ENCODE results near the gene SPRR4.

The SPRR4 gene

GRCh38 chr1:152941037-152941711 lies 29.3 kb upstream of the SPRR4 start:
- no peak for DNase-seq (ENCODE audit: low spot score)
- no peak overlapping the region for H3K27ac ChIP-seq
- no peak for TF ChIP-seq CTCF (IDR thresholded peaks at IDR 0.05)
- H3K4me3 ChIP-seq: no peak overlapping the region

GRCh38 chr1:152942161-152942560 lies 28.3 kb upstream of the SPRR4 start:
- H3K27ac ChIP-seq: no peak overlapping the region
- H3K4me3 ChIP-seq: no peak overlapping the region
- DNase-seq (ENCODE audit: low spot score): no peak
- TF ChIP-seq CTCF (IDR thresholded peaks at IDR 0.05): no peak

GRCh38 chr1:152946248-152946647 lies 24.2 kb upstream of the SPRR4 start:
- H3K4me3 ChIP-seq: no peak overlapping the region
- no peak for DNase-seq (ENCODE audit: low spot score)
- no peak overlapping the region for H3K27ac ChIP-seq
- TF ChIP-seq CTCF (IDR thresholded peaks at IDR 0.05): no peak

GRCh38 chr1:152946651-152947256 lies 23.7 kb upstream of the SPRR4 start, which contains the start of gene SPRR5:
Gene SPRR5 (plus strand): TSS chr1:152947206. CDS start chr1:152948555, 1,349 bp downstream.
- TF ChIP-seq CTCF (IDR thresholded peaks at IDR 0.05): no peak
- Histone ChIP-seq H3K4me3 (no peak within 1 kb of the TSS), H3K27ac (no peak within 1 kb of the TSS)
- no peak for DNase-seq (ENCODE audit: low spot score)

GRCh38 chr1:152951711-152952110 lies 18.7 kb upstream of the SPRR4 start:
- DNase-seq (ENCODE audit: low spot score): no peak
- Histone ChIP-seq H3K4me3 (no peak overlapping the region), H3K27ac (no peak overlapping the region)
- no peak for TF ChIP-seq CTCF (IDR thresholded peaks at IDR 0.05)

- no peak for TF ChIP-seq CTCF (IDR thresholded peaks at IDR 0.05)
Observed at GRCh38 chr1:152953761-152954160, 16.7 kb upstream of the SPRR4 start.

GRCh38 chr1:152954436-152954835 lies 16.0 kb upstream of the SPRR4 start:
- no peak for DNase-seq (ENCODE audit: low spot score)

More at GRCh38 chr1:152953761-152954160, 16.7 kb upstream of the SPRR4 start:
- no peak overlapping the region for H3K4me3 ChIP-seq
- no peak for DNase-seq (ENCODE audit: low spot score)
- no peak overlapping the region for H3K27ac ChIP-seq

More at GRCh38 chr1:152954436-152954835, 16.0 kb upstream of the SPRR4 start:
- Histone ChIP-seq H3K27ac (no peak overlapping the region), H3K4me3 (no peak overlapping the region)
- no peak for TF ChIP-seq CTCF (IDR thresholded peaks at IDR 0.05)
